SK-N-SH (cell line): ENCODE measurements around the gene PPP1R14D. TPM values are rescaled to one million over a fixed set of nuclear protein-coding genes. Genes with fewer than 3 reads are reported as not detected.

Experiments used
- CTCF ChIA-PET: fragments of 300-600, 350-600 bp; formaldehyde crosslinking; extraction: SDS; loops from one replicate; lab custom pipeline; 2021; lab: Yijun Ruan, JAX
- POLR2A ChIA-PET: fragments of 350-600 bp; sonication (Branson Sonifier 250); formaldehyde crosslinking; extraction: SDS; loops from one replicate; lab custom pipeline; 2020; ENCODE audit warnings: antibody characterized with exemption, inconsistent platforms; lab: Yijun Ruan, JAX
- DNase-seq: peaks from one replicate; pipeline ENCODE4 v3.0.0; 2012
- H2AFZ ChIP-seq: fragments of 200-600 bp; sonication (generic); 2 replicates; pipeline ENCODE4 v1.8.1; 2016; ENCODE audit warnings: antibody characterized with exemption, mild to moderate bottlenecking, low read depth
- H3F3A ChIP-seq: fragments of 200-600 bp; sonication (generic); replicated peaks from 2 replicates; pipeline ENCODE3; 2016; ENCODE audit warnings: antibody characterized with exemption, mild to moderate bottlenecking; ENCODE audit not compliant: insufficient read depth
- H3K27ac ChIP-seq, 2 experiments: fragments of 200-500 bp in 1 of 2; fragments of 200-600 bp in 1 of 2; sonication (Bioruptor generic) in 1 of 2; sonication (generic), shearing (Covaris generic) in 1 of 2; 2 replicates each; pipeline versions ENCODE4 v1.5.1 to v1.6.1; 2014 to 2016; ENCODE audit warnings: low read depth in 2 of 2, inconsistent platforms in 1 of 2, low read length in 1 of 2, mild to moderate bottlenecking in 1 of 2, mixed read lengths in 1 of 2
- H3K27me3 ChIP-seq: fragments of 200-600 bp; sonication (generic), shearing (Covaris generic); 2 replicates; pipeline ENCODE4 v1.6.1; 2016; ENCODE audit warnings: mixed run types; ENCODE audit not compliant: insufficient read depth
- H3K36me3 ChIP-seq, 2 experiments: fragments of 200-500 bp in 1 of 2; fragments of 200-600 bp in 1 of 2; sonication (Bioruptor generic) in 1 of 2; sonication (generic) in 1 of 2; replicated peaks in 1 of 2; 2 replicates each; pipeline versions ENCODE3 to v1.5.1; 2014 to 2016; ENCODE audit warnings: low read length in 1 of 2, mild to moderate bottlenecking in 1 of 2; ENCODE audit not compliant: insufficient read depth in 2 of 2, control insufficient read depth in 1 of 2
- H3K4me1 ChIP-seq, 2 experiments: fragments of 200-500 bp in 1 of 2; fragments of 200-600 bp in 1 of 2; sonication (Bioruptor generic) in 1 of 2; sonication (generic), shearing (Covaris generic) in 1 of 2; 2 replicates each; pipeline versions ENCODE4 v1.5.1 to v1.6.1; 2014 to 2016; ENCODE audit warnings: low read depth in 1 of 2, low read length in 1 of 2, mixed run types in 1 of 2; ENCODE audit not compliant: insufficient read depth in 2 of 2, control insufficient read depth in 1 of 2
- H3K4me2 ChIP-seq: fragments of 200-600 bp; sonication (generic), shearing (Covaris generic); 2 replicates; pipeline ENCODE4 v1.6.1; 2017; ENCODE audit warnings: mixed run types
- H3K4me3 ChIP-seq, 2 experiments: fragments of 200-500 bp in 1 of 2; fragments of 200-600 bp in 1 of 2; sonication (Bioruptor generic) in 1 of 2; sonication (generic), shearing (Covaris generic) in 1 of 2; 2 replicates each; pipeline versions ENCODE4 v1.5.1 to v1.8.1; 2014 to 2016; ENCODE audit warnings: low read depth in 2 of 2, inconsistent platforms in 1 of 2, low read length in 1 of 2, mild to moderate bottlenecking in 1 of 2, mixed read lengths in 1 of 2, moderate library complexity in 1 of 2
- H3K79me2 ChIP-seq: fragments of 200-600 bp; sonication (generic); 2 replicates; pipeline ENCODE4 v1.8.1; 2017; ENCODE audit warnings: mild to moderate bottlenecking; ENCODE audit not compliant: insufficient read depth
- H3K9ac ChIP-seq: fragments of 200-600 bp; sonication (generic); 2 replicates; pipeline ENCODE4 v1.6.1; 2017; ENCODE audit warnings: mixed run types
- H3K9me2 ChIP-seq: fragments of 200-600 bp; sonication (generic); 2 replicates; pipeline ENCODE4 v1.6.1; 2017; ENCODE audit warnings: mixed run types
- H3K9me3 ChIP-seq: fragments of 200-600 bp; sonication (generic); 2 replicates; pipeline ENCODE4 v1.6.1; 2017; ENCODE audit warnings: mixed run types, mild to moderate bottlenecking, moderate library complexity
- H4K20me1 ChIP-seq: fragments of 200-600 bp; sonication (generic); 2 replicates; pipeline ENCODE4 v1.6.1; 2017; ENCODE audit warnings: mild to moderate bottlenecking, mixed run types; ENCODE audit not compliant: insufficient read depth
- CHD2 ChIP-seq: fragments of 150-350 bp; IDR thresholded peaks from 2 replicates; pipeline ENCODE4 v1.6.1; 2018; ENCODE audit warnings: low read length; ENCODE audit not compliant: partially characterized antibody
- EP300 ChIP-seq, 2 experiments: IDR thresholded peaks; 2 replicates each; pipeline versions ENCODE4 v1.4.0 to v1.6.1; 2012; ENCODE audit warnings: borderline replicate concordance in 1 of 2, low read depth in 1 of 2, low read length in 1 of 2
- GABPA ChIP-seq: IDR thresholded peaks from 2 replicates; pipeline ENCODE4 v1.4.0; 2012; ENCODE audit warnings: low read depth, mild to moderate bottlenecking
- GATA2 ChIP-seq: sonication (generic); formaldehyde crosslinking; IDR thresholded peaks from 2 replicates; pipeline ENCODE4 v1.5.0; 2020; ENCODE audit warnings: mild to moderate bottlenecking, missing genetic modification reagents
- IRF3 ChIP-seq: fragments of 150-350 bp; IDR thresholded peaks from 2 replicates; pipeline ENCODE4 v1.6.1; 2016; ENCODE audit warnings: mild to moderate bottlenecking, low read depth, low read length
- POLR2AphosphoS5 ChIP-seq: IDR thresholded peaks from 2 replicates; pipeline ENCODE4 v1.6.1; 2012; ENCODE audit warnings: low read depth, low read length
- RAD21 ChIP-seq: IDR thresholded peaks from 2 replicates; pipeline ENCODE4 v1.6.1; 2012; ENCODE audit warnings: mild to moderate bottlenecking, low read length
- REST ChIP-seq: IDR thresholded peaks from 2 replicates; pipeline ENCODE4 v1.6.1; 2012; ENCODE audit warnings: mild to moderate bottlenecking, low read depth, low read length, moderate library complexity
- RFX5 ChIP-seq: IDR thresholded peaks from 2 replicates; pipeline ENCODE4 v1.6.1; 2012; ENCODE audit warnings: mild to moderate bottlenecking, improper control_type of control experiment, low read length
- TAF1 ChIP-seq: IDR thresholded peaks from 2 replicates; pipeline ENCODE4 v1.6.1; 2012; ENCODE audit warnings: low read depth, mild to moderate bottlenecking, low read length, moderate library complexity, borderline replicate concordance
- TEAD4 ChIP-seq: IDR thresholded peaks from 2 replicates; pipeline ENCODE4 v1.4.0; 2012; ENCODE audit warnings: mild to moderate bottlenecking, borderline replicate concordance; ENCODE audit not compliant: insufficient read depth
- YY1 ChIP-seq: IDR thresholded peaks from 2 replicates; pipeline ENCODE4 v1.4.0; 2012; ENCODE audit warnings: low read depth, mild to moderate bottlenecking
- WGBS: methylation state at CpG from one replicate; pipeline ENCODE4 v1.1.6; 2017; ENCODE audit warnings: low lambda C conversion rate; 5-methylcytosine and 5-hydroxymethylcytosine counted together
- polyA plus RNA-seq, 3 experiments: library from polyadenylated mRNA; depleted of rRNA; stranded (reverse); fragments of >200 nt; gene quantifications; 2 replicates each; pipeline ENCODE4 v1.2.3, GENCODE V29; 2012
- TF ChIP-seq, protein P1 (sequence below): IDR thresholded peaks from 2 replicates; pipeline ENCODE4 v1.4.0; 2012; ENCODE audit warnings: low read depth
- TF ChIP-seq, protein P2 (sequence below): IDR thresholded peaks from 2 replicates; pipeline ENCODE4 v1.4.0; 2012; ENCODE audit warnings: low read depth, borderline replicate concordance
- TF ChIP-seq, protein P3 (sequence below): fragments of 200-600 bp; sonication (generic); IDR thresholded peaks from 2 replicates; pipeline ENCODE4 v1.6.1; 2017; ENCODE audit warnings: antibody characterized with exemption, mild to moderate bottlenecking, moderate library complexity

The PPP1R14D gene
- polyA plus RNA-seq, 1 of the 3 experiments (the other 2 are of a cell fraction): not detected

DNA sequence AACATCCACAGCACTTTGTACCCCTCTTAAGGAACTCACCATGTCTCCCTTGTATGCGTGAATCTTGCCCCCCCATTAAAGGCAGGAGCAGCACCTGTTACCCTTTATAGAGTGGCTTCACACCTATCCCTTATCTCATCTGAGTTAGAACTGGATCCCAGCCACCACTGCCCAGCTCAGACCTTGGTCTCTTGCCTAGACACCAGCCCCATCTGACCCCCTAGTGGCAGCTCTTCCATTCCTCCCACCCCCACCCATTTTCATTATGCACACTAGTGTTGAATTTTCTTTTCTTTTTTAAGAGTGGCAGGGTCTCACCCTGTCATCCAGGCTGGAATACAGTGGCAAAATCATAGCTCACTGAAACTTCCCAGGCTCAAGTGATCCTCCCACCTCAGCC lies 24.8 kb downstream of the PPP1R14D start:
- 96% methylated on average over 1 of the region's 1 CpG for WGBS
- Histone ChIP-seq H3K4me1 (peaks cover 4 to 13% of the 10 kb centered on the region in 2 experiments; a peak in 1 of 4 replicates), H3K9me2 (no peaks in the 10 kb centered on the region), H3F3A (no peaks in the 10 kb centered on the region), H3K27me3 (no peaks in the 10 kb centered on the region), H4K20me1 (no peaks in the 10 kb centered on the region), H3K4me2 (no peak overlapping the region), H3K4me3 (no peak overlapping the region), H3K36me3 (peaks cover 0 to 9% of the 10 kb centered on the region in 2 experiments), H3K27ac (no peak overlapping the region), H2AFZ (no peak overlapping the region), H3K9me3 (no peaks in the 10 kb centered on the region), H3K79me2 (peaks cover 81% of the 10 kb centered on the region), H3K9ac (no peak overlapping the region)
- TF ChIP-seq POLR2AphosphoS5 (no peak), TEAD4 (no peak), TAF1 (no peak), RAD21 (no peak), CHD2 (no peak), GABPA (no peak), EP300 (IDR thresholded peaks at IDR 0.05; ENCODE audit: borderline replicate concordance in 1 of 2, low read depth in 1 of 2, low read length in 1 of 2) (no peak), YY1 (no peak), REST (no peak), GATA2 (CRISPR knock-in tag) (no peak), RFX5 (no peak), IRF3 (no peak)
- TF ChIP-seq, protein P1, sequence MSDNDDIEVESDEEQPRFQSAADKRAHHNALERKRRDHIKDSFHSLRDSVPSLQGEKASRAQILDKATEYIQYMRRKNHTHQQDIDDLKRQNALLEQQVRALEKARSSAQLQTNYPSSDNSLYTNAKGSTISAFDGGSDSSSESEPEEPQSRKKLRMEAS: no peak
- TF ChIP-seq, protein P2, sequence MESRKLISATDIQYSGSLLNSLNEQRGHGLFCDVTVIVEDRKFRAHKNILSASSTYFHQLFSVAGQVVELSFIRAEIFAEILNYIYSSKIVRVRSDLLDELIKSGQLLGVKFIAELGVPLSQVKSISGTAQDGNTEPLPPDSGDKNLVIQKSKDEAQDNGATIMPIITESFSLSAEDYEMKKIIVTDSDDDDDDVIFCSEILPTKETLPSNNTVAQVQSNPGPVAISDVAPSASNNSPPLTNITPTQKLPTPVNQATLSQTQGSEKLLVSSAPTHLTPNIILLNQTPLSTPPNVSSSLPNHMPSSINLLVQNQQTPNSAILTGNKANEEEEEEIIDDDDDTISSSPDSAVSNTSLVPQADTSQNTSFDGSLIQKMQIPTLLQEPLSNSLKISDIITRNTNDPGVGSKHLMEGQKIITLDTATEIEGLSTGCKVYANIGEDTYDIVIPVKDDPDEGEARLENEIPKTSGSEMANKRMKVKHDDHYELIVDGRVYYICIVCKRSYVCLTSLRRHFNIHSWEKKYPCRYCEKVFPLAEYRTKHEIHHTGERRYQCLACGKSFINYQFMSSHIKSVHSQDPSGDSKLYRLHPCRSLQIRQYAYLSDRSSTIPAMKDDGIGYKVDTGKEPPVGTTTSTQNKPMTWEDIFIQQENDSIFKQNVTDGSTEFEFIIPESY: no peak
- TF ChIP-seq, protein P3, sequence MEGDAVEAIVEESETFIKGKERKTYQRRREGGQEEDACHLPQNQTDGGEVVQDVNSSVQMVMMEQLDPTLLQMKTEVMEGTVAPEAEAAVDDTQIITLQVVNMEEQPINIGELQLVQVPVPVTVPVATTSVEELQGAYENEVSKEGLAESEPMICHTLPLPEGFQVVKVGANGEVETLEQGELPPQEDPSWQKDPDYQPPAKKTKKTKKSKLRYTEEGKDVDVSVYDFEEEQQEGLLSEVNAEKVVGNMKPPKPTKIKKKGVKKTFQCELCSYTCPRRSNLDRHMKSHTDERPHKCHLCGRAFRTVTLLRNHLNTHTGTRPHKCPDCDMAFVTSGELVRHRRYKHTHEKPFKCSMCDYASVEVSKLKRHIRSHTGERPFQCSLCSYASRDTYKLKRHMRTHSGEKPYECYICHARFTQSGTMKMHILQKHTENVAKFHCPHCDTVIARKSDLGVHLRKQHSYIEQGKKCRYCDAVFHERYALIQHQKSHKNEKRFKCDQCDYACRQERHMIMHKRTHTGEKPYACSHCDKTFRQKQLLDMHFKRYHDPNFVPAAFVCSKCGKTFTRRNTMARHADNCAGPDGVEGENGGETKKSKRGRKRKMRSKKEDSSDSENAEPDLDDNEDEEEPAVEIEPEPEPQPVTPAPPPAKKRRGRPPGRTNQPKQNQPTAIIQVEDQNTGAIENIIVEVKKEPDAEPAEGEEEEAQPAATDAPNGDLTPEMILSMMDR: no peak
- ChIA-PET CTCF (interaction anchor here (0.9 to 2.4 kb wide), 6 partner anchors 15 to 91 kb away, joined by 3 to 15 read pairs (median 4); partner anchors contain the start of gene VPS18), POLR2A (no interaction called here)
- DNase-seq: no peak
